CD8-positive, alpha-beta memory T cell (primary cell): ENCODE results near the gene KRT85. TPM values are rescaled to one million over a fixed set of nuclear protein-coding genes. Genes with fewer than 3 reads are reported as not detected.

Experiments used
- CTCF ChIA-PET: fragments of 350-600 bp; sonication (Branson Sonifier 250); formaldehyde crosslinking; loops from one replicate; lab custom pipeline; 2021; ENCODE audit warnings: antibody characterized with exemption; lab: Charles Lee
- POLR2A ChIA-PET: fragments of 350-600 bp; sonication (Branson Sonifier 250); formaldehyde crosslinking; loops from one replicate; lab custom pipeline; 2021; ENCODE audit warnings: antibody characterized with exemption; lab: Charles Lee
- DNase-seq, 5 donors: peaks; one replicate each; pipeline versions ENCODE4 v3.0.0 to v3.0.0-alpha.2; 2020 to 2022; ENCODE audit warnings: mixed read lengths in 1 of 5
- H3K27ac ChIP-seq: one replicate; pipeline ENCODE4 v1.7.0; 2013; ENCODE audit warnings: low read depth, mild to moderate bottlenecking, low read length, moderate library complexity
- H3K27me3 ChIP-seq: 2 replicates; pipeline ENCODE4 v1.7.0; 2013; ENCODE audit warnings: low read length, mild to moderate bottlenecking; ENCODE audit not compliant: insufficient read depth, poor library complexity, severe bottlenecking
- H3K36me3 ChIP-seq: 2 replicates; pipeline ENCODE4 v1.7.0; 2013; ENCODE audit warnings: mild to moderate bottlenecking, low read length, moderate library complexity; ENCODE audit not compliant: insufficient read depth
- H3K4me1 ChIP-seq: 2 replicates; pipeline ENCODE4 v1.7.0; 2013; ENCODE audit warnings: mild to moderate bottlenecking, low read length, moderate library complexity; ENCODE audit not compliant: insufficient read depth
- H3K4me3 ChIP-seq: 2 replicates; pipeline ENCODE4 v1.7.0; 2013; ENCODE audit warnings: mild to moderate bottlenecking, low read length
- H3K9me3 ChIP-seq: 2 replicates; pipeline ENCODE4 v1.7.0; 2013; ENCODE audit warnings: mild to moderate bottlenecking, low read length
- H3K27ac Mint-ChIP-seq, 8 donors: one replicate each; pipeline ENCODE4 v1.8.0; 2020 to 2021; ENCODE audit warnings: mixed read lengths in 8 of 8, mild to moderate bottlenecking in 6 of 8, inconsistent platforms in 3 of 8, moderate library complexity in 3 of 8
- H3K27me3 Mint-ChIP-seq, 2 donors: one replicate each; pipeline ENCODE4 v1.8.0; 2020 to 2021; ENCODE audit warnings: mixed read lengths in 2 of 2, mild to moderate bottlenecking in 1 of 2, moderate library complexity in 1 of 2
- H3K36me3 Mint-ChIP-seq, 3 donors: one replicate each; pipeline ENCODE4 v1.8.0; 2020 to 2021; ENCODE audit warnings: mixed read lengths in 3 of 3, inconsistent platforms in 1 of 3, mild to moderate bottlenecking in 1 of 3
- H3K4me1 Mint-ChIP-seq, 3 donors: one replicate each; pipeline ENCODE4 v1.8.0; 2020 to 2021; ENCODE audit warnings: mixed read lengths in 3 of 3, inconsistent platforms in 1 of 3, mild to moderate bottlenecking in 1 of 3
- H3K4me3 Mint-ChIP-seq, 7 donors: one replicate each; pipeline ENCODE4 v1.8.0; 2020 to 2021; ENCODE audit warnings: mixed read lengths in 7 of 7, mild to moderate bottlenecking in 6 of 7, moderate library complexity in 4 of 7, inconsistent platforms in 2 of 7
- H3K9me3 Mint-ChIP-seq, 5 donors: one replicate each; pipeline ENCODE4 v1.8.0; 2020 to 2022; ENCODE audit warnings: mixed read lengths in 5 of 5, mild to moderate bottlenecking in 3 of 5, moderate library complexity in 2 of 5, inconsistent platforms in 1 of 5
- polyA plus RNA-seq: library from polyadenylated mRNA; unstranded; fragments of 300-500 nt; fragmentation: Illumina TruSeq; gene quantifications from one replicate; pipeline ENCODE4 v1.2.3, GENCODE V29; 2021
- total RNA-seq, 2 experiments: library from RNA; stranded (reverse); gene quantifications; one replicate each; pipeline ENCODE4 v1.2.3, GENCODE V29; 2021

The KRT85 gene
- total and polyA plus RNA-seq, 3 experiments from 2014 or later = not detected

DNA sequence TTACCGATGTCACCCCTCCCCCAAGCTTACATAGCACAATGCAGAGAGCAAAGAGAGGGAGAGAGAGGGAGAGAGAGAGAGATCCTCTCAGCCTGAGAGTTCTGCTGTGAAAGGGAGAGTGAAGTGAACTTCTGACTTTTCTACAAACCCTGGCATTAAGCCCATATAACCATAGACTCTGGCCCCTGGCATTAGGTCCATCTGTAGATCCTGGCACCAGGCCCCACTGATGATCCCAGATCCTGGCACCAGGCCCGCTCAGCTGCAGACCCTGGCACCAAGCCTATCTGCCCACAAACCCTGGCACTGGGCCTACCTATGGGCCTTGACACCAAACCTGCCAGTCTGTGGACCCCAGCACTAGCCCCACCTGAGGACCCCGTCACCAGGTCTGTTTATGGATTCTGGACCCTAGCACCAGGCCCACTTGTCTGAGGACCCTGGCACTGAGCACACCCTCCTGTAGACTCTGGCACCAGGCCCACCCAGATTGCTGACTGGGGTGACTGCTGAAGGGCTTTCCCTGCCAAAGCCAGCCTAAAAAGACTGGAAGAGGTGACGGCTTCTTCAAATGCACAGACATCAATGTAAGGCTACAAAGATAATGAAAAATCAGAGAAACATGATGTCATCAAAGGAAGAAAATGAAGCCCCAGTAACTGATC, 31.6 kb downstream of the KRT85 start:
- Histone ChIP-seq H3K4me3 (no peak overlapping the region), H3K27ac (no peak overlapping the region), H3K36me3 (no peaks in the 10 kb centered on the region), H3K4me1 (no peaks in the 10 kb centered on the region), H3K27me3 (no peaks in the 10 kb centered on the region), H3K9me3 (no peaks in the 10 kb centered on the region)
- Mint-ChIP-seq H3K27me3 (peaks cover 20 to 36% of the 10 kb centered on the region in 2 donors), H3K4me3 (no peak overlapping the region), H3K9me3 (peaks cover 0 to 6% (median 2%) of the 10 kb centered on the region in 5 donors), H3K36me3 (peaks cover 0 to 4% (median 0%) of the 10 kb centered on the region in 3 donors), H3K27ac (no peak overlapping the region), H3K4me1 (no peaks in the 10 kb centered on the region)
- DNase-seq = peak in 1 of 5 donors; percentile 13
- ChIA-PET POLR2A (no interaction called here), CTCF (no interaction called here)

DNA sequence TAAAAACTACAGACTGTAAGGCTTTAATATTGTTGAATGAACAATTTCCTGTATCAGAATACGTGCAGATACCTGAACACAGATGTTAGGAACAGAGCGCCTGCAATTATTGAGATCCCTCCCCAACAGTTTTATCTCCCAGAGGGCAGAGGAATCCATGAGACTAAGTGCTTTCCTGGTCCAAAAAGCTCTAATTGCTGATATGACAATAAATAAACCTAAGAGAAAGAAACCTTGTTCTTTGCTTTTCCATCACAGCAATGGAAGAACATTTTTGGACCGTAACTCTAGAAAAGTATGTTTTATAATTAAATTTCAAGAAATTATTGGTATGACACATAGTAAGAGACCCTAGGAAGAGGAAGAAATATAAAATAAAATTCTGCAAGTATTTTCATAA, 33.1 kb downstream of the KRT85 start:
- H3K4me3 ChIP-seq = no peak overlapping the region

DNA sequence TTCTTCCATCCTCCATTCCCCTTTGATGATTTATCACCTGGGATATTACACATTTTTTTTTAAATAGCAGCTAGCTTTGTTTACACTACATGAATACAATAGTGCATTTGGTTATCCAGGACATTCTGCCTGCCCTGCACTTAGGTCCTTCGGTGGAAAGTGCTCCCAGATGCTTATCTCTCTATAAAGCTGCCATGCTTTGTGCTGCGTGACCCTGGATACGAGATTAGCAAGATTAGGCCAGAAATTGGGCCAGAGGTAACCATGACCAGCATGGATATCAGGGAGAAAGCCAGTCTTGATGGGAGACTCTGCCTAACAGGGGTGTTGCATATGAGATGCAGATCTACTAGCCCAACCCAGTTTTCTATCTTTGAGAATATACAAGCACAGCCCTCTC, 34.0 kb downstream of the KRT85 start:
- H3K9me3 ChIP-seq = no peaks in the 10 kb centered on the region
- DNase-seq = no peak
- H3K4me1 ChIP-seq = no peaks in the 10 kb centered on the region
- Mint-ChIP-seq H3K36me3 (peaks cover 0 to 4% (median 0%) of the 10 kb centered on the region in 3 donors), H3K4me1 (no peaks in the 10 kb centered on the region), H3K27me3 (peaks cover 15 to 18% of the 10 kb centered on the region in 2 donors), H3K9me3 (peaks cover 0 to 6% (median 2%) of the 10 kb centered on the region in 5 donors), H3K27ac (no peak overlapping the region), H3K4me3 (no peak overlapping the region)
- POLR2A ChIA-PET = no interaction called here
- no peak overlapping the region for H3K27ac ChIP-seq
- H3K27me3 ChIP-seq = no peaks in the 10 kb centered on the region
- H3K36me3 ChIP-seq = no peaks in the 10 kb centered on the region
- H3K4me3 ChIP-seq = no peak overlapping the region
- CTCF ChIA-PET = no interaction called here

More for the DNA sequence above, 33.1 kb downstream of the KRT85 start:
- H3K4me3 Mint-ChIP-seq = no peak overlapping the region
- no peaks in the 10 kb centered on the region for H3K4me1 ChIP-seq
- no peak overlapping the region for H3K27ac ChIP-seq
- H3K27me3 ChIP-seq = no peaks in the 10 kb centered on the region
- H3K36me3 ChIP-seq = no peaks in the 10 kb centered on the region
- no peaks in the 10 kb centered on the region for H3K9me3 ChIP-seq
- peaks cover 0 to 4% (median 0%) of the 10 kb centered on the region in 3 donors for H3K36me3 Mint-ChIP-seq
- H3K27ac Mint-ChIP-seq = no peak overlapping the region
- ChIA-PET CTCF (no interaction called here), POLR2A (no interaction called here)
- peaks cover 15 to 26% of the 10 kb centered on the region in 2 donors for H3K27me3 Mint-ChIP-seq
- DNase-seq = no peak
- H3K9me3 Mint-ChIP-seq = peaks cover 0 to 6% (median 2%) of the 10 kb centered on the region in 5 donors
- H3K4me1 Mint-ChIP-seq = no peaks in the 10 kb centered on the region

DNA sequence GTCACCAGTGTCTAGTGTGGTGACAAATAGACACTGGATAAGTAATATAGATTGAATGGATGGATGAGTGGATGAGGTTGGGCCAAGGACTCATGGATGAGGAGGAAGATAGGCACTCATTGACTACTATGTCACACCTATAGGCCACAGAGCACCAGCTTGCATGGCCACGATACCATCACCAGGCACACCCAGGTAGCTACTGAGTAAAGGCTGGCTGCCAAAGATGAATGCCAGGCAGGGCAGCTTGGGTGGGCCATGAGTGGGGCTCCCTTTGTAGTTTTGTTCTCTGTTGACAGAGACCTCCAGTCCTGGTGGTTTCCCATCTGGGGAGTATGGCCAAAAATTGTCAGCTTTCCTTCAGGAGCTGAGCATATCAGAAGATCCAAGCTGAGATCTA, 34.9 kb downstream of the KRT85 start:
- Histone ChIP-seq H3K36me3 (no peaks in the 10 kb centered on the region), H3K27ac (no peak overlapping the region), H3K4me3 (no peak overlapping the region), H3K4me1 (peaks cover 4% of the 10 kb centered on the region), H3K9me3 (no peaks in the 10 kb centered on the region), H3K27me3 (no peaks in the 10 kb centered on the region)
- H3K27ac Mint-ChIP-seq = no peak overlapping the region
- CTCF ChIA-PET = interaction anchor here (0.8 kb wide), 1 partner anchor 48 kb away, joined by 3 read pairs; no protein-coding TSS in a partner anchor
- peaks cover 0 to 6% (median 2%) of the 10 kb centered on the region in 5 donors for H3K9me3 Mint-ChIP-seq
- POLR2A ChIA-PET = no interaction called here
- no peak overlapping the region for H3K4me3 Mint-ChIP-seq
- no peak for DNase-seq
- peaks cover 2 to 5% (median 5%) of the 10 kb centered on the region in 3 donors for H3K4me1 Mint-ChIP-seq
- peaks cover 13 to 16% of the 10 kb centered on the region in 2 donors for H3K27me3 Mint-ChIP-seq
- H3K36me3 Mint-ChIP-seq = peaks cover 0 to 4% (median 0%) of the 10 kb centered on the region in 3 donors

DNA sequence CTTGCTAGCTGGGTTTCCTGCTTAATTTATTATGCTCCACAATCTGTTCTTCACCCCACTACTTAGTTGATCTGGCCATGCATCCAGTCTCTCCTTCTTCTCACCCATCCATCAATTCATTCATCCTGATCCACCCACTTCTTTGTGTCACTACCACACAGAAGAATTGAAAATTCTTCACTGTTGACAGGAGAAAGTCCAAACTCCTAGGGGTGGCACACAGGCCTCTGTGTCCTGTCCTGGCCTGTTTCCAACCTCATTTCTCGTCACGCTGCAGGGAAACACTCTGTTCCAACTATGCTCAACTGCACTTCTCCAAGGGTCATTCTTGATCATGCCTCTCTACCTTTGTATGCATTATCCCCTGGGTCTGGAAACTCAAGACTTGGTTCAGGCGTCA, 35.4 kb downstream of the KRT85 start:
- Histone ChIP-seq H3K4me3 (no peak overlapping the region), H3K27me3 (no peaks in the 10 kb centered on the region), H3K9me3 (no peaks in the 10 kb centered on the region), H3K4me1 (peaks cover 4% of the 10 kb centered on the region), H3K36me3 (no peaks in the 10 kb centered on the region), H3K27ac (no peak overlapping the region)
- H3K4me3 Mint-ChIP-seq = no peak overlapping the region
- POLR2A ChIA-PET = no interaction called here
- H3K4me1 Mint-ChIP-seq = peaks cover 2 to 9% (median 8%) of the 10 kb centered on the region in 3 donors
- DNase-seq = no peak
- no peak overlapping the region for H3K27ac Mint-ChIP-seq
- CTCF ChIA-PET = interaction anchor here (0.8 to 1.2 kb wide), 2 partner anchors 47 to 175 kb away, joined by 3 to 4 read pairs; no protein-coding TSS in a partner anchor
- peaks cover 0 to 5% (median 2%) of the 10 kb centered on the region in 5 donors for H3K9me3 Mint-ChIP-seq
- peaks cover 0 to 4% (median 0%) of the 10 kb centered on the region in 3 donors for H3K36me3 Mint-ChIP-seq
- H3K27me3 Mint-ChIP-seq = peaks cover 13 to 17% of the 10 kb centered on the region in 2 donors

DNA sequence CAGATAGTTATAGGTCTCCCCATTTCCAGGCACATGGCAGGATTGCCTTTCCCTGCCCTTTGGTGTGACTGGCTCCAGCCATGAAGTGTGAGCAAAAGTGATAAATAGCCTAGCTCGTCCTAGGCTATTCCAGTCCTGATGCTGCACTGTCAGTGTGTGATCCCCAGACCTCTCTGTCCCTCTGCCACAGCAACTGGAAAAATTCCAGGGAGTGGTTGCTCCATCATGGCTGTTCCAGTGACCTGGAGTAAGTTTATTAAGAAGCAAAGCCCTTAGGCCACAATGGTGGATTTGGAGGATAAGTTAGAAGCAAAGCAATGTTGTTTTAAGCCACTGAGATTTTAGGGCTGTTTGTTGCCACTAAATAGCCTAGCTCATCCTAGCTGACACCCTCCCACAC, 36.2 kb downstream of the KRT85 start:
- POLR2A ChIA-PET = no interaction called here

DNA sequence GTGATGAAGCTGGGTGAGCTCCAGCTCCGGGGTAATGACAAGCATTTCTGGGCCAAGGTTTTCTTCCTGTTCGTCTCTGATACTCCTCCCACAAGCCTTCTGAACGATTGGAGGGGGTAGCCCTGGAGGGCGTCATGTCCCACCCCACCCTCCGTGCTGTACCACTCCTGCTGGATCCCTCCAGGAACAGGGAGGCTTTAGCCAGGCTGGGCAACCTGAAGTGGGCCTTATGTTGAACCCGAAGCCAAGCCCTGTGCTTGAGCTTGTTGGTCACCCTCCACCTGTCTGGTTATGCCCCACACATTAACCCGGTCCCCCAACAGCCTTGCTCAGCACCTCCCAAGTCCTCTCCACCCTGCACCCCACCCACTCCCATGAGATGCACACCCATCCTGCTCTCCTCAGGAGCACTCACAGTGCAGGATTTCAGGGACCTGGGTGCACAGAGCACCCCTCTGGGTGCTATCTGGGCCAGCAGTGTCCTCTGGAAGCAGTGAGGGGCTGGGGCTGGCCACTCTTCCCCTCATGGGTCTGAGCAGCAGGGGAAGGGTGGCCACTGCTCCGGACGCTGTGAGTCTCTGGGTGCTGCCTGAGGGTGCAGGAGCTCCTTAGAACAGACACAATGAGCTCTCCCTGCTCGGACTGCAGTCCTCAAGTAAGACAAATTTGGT, 39.3 kb downstream of the KRT85 start:
- Histone ChIP-seq H3K36me3 (no peaks in the 10 kb centered on the region), H3K4me3 (no peak overlapping the region), H3K27ac (no peak overlapping the region), H3K9me3 (no peaks in the 10 kb centered on the region), H3K27me3 (no peaks in the 10 kb centered on the region), H3K4me1 (peaks cover 4% of the 10 kb centered on the region)
- Mint-ChIP-seq H3K4me1 (peaks cover 2 to 9% (median 8%) of the 10 kb centered on the region in 3 donors), H3K27me3 (peaks cover 11 to 14% of the 10 kb centered on the region in 2 donors), H3K36me3 (no peaks in the 10 kb centered on the region), H3K9me3 (no peaks in the 10 kb centered on the region), H3K27ac (peak overlapping the region in 3 of 8 donors; percentile 13 to 92 (median 26)), H3K4me3 (no peak overlapping the region)
- ChIA-PET POLR2A (interaction anchor here (0.9 to 1.2 kb wide), 2 partner anchors 24 to 173 kb away, joined by 3 to 5 read pairs; no protein-coding TSS in a partner anchor), CTCF (interaction anchor here (0.7 to 3.9 kb wide), 25 partner anchors 9 to 552 kb away, joined by 3 to 21 read pairs (median 4); no protein-coding TSS in a partner anchor)
- no peak for DNase-seq

More for the DNA sequence above, 36.2 kb downstream of the KRT85 start:
- no peaks in the 10 kb centered on the region for H3K36me3 ChIP-seq
- DNase-seq = peak in 1 of 5 donors; percentile 15
- no peak overlapping the region for H3K27ac ChIP-seq
- H3K4me3 Mint-ChIP-seq = no peak overlapping the region
- no peak overlapping the region for H3K4me3 ChIP-seq
- no peak overlapping the region for H3K27ac Mint-ChIP-seq
- no peaks in the 10 kb centered on the region for H3K27me3 ChIP-seq
- H3K36me3 Mint-ChIP-seq = peaks cover 0 to 4% (median 0%) of the 10 kb centered on the region in 3 donors
- H3K9me3 Mint-ChIP-seq = no peaks in the 10 kb centered on the region
- peaks cover 4% of the 10 kb centered on the region for H3K4me1 ChIP-seq
- CTCF ChIA-PET = interaction anchor here (1.2 kb wide), 1 partner anchor 175 kb away, joined by 4 read pairs; no protein-coding TSS in a partner anchor
- H3K9me3 ChIP-seq = no peaks in the 10 kb centered on the region
- peaks cover 2 to 9% (median 8%) of the 10 kb centered on the region in 3 donors for H3K4me1 Mint-ChIP-seq
- peaks cover 13 to 17% of the 10 kb centered on the region in 2 donors for H3K27me3 Mint-ChIP-seq
